GM18517 (cell line): ENCODE results near the gene MASP2.
"Not testable (repeated sequence)": the region's sequence is repeated elsewhere in the genome, so short reads cannot be mapped to it uniquely, and the experiment has no call there.

Source experiments
- ATAC-seq: cut with Tn5 transposase; IDR thresholded peaks from one replicate; pipeline ENCODE4 v1.9.1; 2021; ENCODE audit warnings: mild to moderate bottlenecking, moderate library complexity; ENCODE audit not compliant: unreplicated experiment

The MASP2 gene

GRCh38 chr1:11046625-11047365 is at the start of gene MASP2:
Gene MASP2, minus strand, starts transcription at chr1:11047239. Its CDS starts 32 bp downstream, at chr1:11047207.
- ATAC-seq: no peak

- not testable (repeated sequence) for ATAC-seq
Measured at GRCh38 chr1:11083784-11084183, 36.7 kb upstream of the MASP2 start.

- ATAC-seq: no peak
Measured at GRCh38 chr1:11080931-11081330, 33.9 kb upstream of the MASP2 start.

GRCh38 chr1:11078631-11079030 is 31.6 kb upstream of the MASP2 start:
- no peak for ATAC-seq

GRCh38 chr1:11073398-11073797 is 26.4 kb upstream of the MASP2 start:
- not testable (repeated sequence) for ATAC-seq

GRCh38 chr1:11072216-11072917 is 25.3 kb upstream of the MASP2 start:
- ATAC-seq: no peak

GRCh38 chr1:11071463-11072215 is 24.6 kb upstream of the MASP2 start:
- ATAC-seq: no peak

GRCh38 chr1:11070876-11071275 is 23.8 kb upstream of the MASP2 start:
- no peak for ATAC-seq

- no peak for ATAC-seq
Measured at GRCh38 chr1:11068600-11069473, 21.8 kb upstream of the MASP2 start.

GRCh38 chr1:11067716-11068599 is 20.9 kb upstream of the MASP2 start:
- no peak for ATAC-seq

- no peak for ATAC-seq
Measured at GRCh38 chr1:11065796-11066195, 18.8 kb upstream of the MASP2 start.

GRCh38 chr1:11064942-11065341 is 17.9 kb upstream of the MASP2 start:
- no peak for ATAC-seq

- not testable (repeated sequence) for ATAC-seq
Measured at GRCh38 chr1:11063937-11064537, 17.0 kb upstream of the MASP2 start.

- no peak for ATAC-seq
Measured at GRCh38 chr1:11062965-11063401, 15.9 kb upstream of the MASP2 start.

- ATAC-seq: no peak
Measured at GRCh38 chr1:11061652-11062365, 14.8 kb upstream of the MASP2 start.

- ATAC-seq: peak; percentile 76
Measured at GRCh38 chr1:11059968-11060830, 13.2 kb upstream of the MASP2 start, which contains the start of gene SRM. Gene SRM, minus strand, starts transcription at chr1:11060018. Its CDS starts 75 bp downstream, at chr1:11059943.

GRCh38 chr1:11059155-11059967 is 12.3 kb upstream of the MASP2 start:
- peak; percentile 24 for ATAC-seq
